Camera-type eye (tissue), 1 donor: ENCODE data around the gene CCDC12. TPM values are rescaled to one million over a fixed set of nuclear protein-coding genes. Genes with fewer than 3 reads are reported as not detected.

Source experiments
- total RNA-seq: library from RNA; depleted of rRNA; stranded (reverse); fragments of >200 nt; gene quantifications from one replicate; pipeline ENCODE4 v1.2.3, GENCODE V29; 2014

CCDC12 gene
- total RNA-seq, result 30.2 TPM

DNA sequence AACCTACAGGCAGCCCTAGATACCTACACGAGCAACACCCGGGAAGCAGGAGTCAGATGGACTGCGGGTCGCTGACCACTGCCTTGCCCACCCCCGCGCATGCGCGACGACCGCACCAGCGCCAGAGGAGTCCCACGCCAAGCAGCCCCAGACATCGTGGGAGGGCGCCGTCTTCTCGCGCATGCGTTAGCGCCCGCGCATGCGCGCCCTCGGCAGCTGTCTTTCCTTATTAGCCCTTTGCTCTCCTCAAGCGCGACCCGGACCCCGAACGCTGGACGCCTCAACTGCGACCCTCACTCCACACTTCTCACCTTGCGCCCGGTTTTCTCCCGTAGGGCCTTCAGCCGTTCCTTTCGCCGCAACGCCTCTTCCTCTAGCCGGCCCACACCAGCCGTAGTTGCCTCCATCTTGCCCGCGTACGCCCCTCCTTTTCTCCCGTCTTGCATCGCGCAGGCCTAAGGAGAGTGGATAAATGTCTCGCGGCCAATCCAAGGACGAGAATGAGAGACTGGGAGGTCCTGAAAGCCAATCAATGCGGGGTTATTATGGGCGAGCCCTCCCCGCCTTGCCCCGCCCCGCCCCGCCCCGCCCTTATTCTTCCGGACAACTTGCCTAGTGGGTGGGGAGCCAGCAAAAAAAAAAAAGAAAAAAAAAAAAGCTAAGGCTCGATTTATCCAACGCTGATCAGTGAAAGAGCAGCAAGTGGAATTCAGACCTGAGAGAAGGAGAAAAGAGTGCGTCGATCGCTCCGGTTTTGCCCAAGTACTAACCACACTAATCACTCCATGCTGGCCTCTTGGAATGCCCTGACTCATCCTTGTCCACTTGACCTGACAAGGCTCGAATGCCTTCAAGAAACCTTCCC is at the start of gene CCDC12:
CCDC12 (minus strand) TSS at position 420 of the 865 bp plus-strand sequence; CDS start at position 407, 13 bp downstream.

DNA sequence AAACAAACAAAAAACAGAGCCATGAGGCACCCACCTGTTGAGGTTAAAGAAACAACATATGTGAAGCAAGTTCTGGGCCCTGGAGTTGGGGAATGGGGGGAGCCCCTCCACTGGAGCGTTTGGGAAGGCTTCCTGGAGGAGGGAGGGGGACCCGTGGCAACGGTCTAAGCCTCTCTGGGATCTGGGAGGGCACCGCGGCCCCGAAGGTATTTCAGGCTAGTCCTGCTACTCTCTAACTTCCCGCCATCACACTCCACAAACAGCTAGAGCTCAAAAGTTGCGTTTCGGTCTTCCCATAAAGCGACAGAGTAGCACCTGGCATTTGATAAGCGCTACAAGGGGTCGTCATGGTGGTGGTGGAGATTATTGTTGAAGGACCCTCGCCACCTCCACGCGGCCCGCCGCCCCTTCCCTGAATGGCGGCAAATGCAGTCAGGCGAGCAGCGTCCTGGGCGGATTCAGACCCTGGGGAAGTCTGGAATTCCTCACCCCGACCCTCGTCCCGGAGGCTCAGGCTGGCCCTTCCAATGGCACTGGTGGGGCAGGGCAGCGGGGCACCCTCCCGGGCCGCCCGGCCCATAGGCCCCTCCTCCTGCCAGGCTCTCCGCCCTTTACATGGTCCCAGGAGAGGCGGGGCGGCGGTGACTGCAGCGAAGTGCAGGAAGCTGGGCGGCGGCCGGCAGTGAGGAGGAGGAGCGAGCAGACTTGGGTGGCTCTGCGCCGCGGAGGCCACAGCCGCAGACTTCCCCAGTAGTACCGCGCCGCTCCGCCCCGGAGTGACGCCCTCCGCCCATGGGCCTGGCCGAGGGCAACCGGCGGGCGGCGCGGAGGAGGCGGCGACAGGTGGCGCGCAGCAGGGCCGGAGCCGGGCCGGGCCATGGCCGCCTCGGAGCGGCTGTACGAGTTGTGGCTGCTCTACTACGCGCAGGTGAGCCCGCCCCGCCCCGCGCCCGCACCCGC is 2.7 kb upstream of the CCDC12 start, which contains the start of gene NBEAL2:
NBEAL2 (plus strand) TSS at position 682 of the 960 bp plus-strand sequence; CDS start at position 878, 196 bp downstream.

DNA sequence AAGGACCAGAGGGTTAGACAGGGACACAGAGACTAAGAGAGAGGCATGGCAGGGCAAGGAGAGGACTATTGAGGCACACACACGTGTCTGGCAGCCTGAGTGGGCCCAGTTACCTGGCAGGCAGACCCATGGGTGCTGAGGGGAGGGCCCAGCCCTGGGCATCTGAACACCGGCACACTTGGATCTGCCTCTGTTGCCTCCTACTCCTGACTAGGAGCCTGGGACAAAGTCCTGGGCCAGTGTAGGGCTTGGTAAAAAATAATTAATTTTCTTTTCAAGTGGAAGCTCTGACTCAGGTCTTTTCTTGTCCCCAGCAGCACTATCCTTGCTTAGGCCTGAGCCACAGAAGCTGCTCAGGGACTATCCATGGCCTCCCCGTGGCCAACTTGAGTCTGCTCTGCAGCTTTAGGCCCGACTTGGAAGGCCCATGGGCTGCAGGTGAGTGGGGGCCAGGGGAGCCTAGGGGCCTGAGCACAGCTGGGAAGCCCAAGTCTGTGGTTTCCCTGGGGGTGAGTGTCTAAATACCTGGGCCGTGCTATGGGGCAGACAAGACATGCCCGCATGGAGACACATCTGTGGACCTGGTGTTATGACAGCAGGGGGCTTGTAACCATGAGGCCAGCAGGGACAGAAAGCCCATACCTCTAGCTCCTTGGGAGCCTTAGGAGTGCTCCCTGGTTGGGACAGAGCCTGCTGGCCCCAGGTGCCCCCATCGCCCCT is 99.0 kb downstream of the CCDC12 start, which contains the start of gene PTH1R:
PTH1R (plus strand) TSS at position 316 of the 720 bp plus-strand sequence. CDS start 5,839 bp downstream, outside the sequence.

Other genes starting within 250 kb of the CCDC12 start
- gene MYL3, start 113.3 kb downstream of the CCDC12 start, total RNA-seq, result 11.8 TPM
- gene PTH1R, start 99.0 kb downstream of the CCDC12 start, total RNA-seq, result 14.7 TPM
- 20.4 TPM for gene NBEAL2, start 2.9 kb upstream of the CCDC12 start, total RNA-seq
- 115 TPM for gene SETD2, start 187.4 kb upstream of the CCDC12 start, total RNA-seq